Mesenchymal stem cell (in vitro differentiated cells and primary cell): ENCODE data around the gene AADAC.
"Not testable (repeated sequence)": the region's sequence is repeated elsewhere in the genome, so short reads cannot be mapped to it uniquely, and the experiment has no call there.

Source experiments
- DNase-seq: peaks from one replicate; pipeline ENCODE4 v3.0.0-alpha.2; 2013
- H2AFZ ChIP-seq: one replicate; pipeline ENCODE4 v1.6.1; 2013; ENCODE audit warnings: low read depth, mild to moderate bottlenecking, control low read depth, inconsistent platforms, low read length, moderate library complexity
- H2AK5ac ChIP-seq: 2 replicates; pipeline ENCODE4 v1.6.1; 2013; ENCODE audit warnings: low read length, moderate library complexity, mild to moderate bottlenecking, inconsistent platforms; ENCODE audit not compliant: severe bottlenecking
- H2BK120ac ChIP-seq: one replicate; pipeline ENCODE4 v1.6.1; 2013; ENCODE audit warnings: low read depth, mild to moderate bottlenecking, inconsistent platforms, low read length, moderate library complexity
- H2BK12ac ChIP-seq, 2 experiments: one replicate each; pipeline ENCODE4 v1.6.1; 2013; ENCODE audit warnings: inconsistent platforms in 2 of 2, low read length in 2 of 2, mild to moderate bottlenecking in 2 of 2, moderate library complexity in 2 of 2, control low read depth in 1 of 2
- H2BK15ac ChIP-seq: one replicate; pipeline ENCODE4 v1.6.1; 2013; ENCODE audit warnings: mild to moderate bottlenecking, low read depth, inconsistent platforms; ENCODE audit not compliant: poor library complexity, severe bottlenecking
- H2BK5ac ChIP-seq: 2 replicates; pipeline ENCODE4 v1.6.1; 2013; ENCODE audit warnings: low read depth, mild to moderate bottlenecking, low read length, control low read depth, inconsistent platforms; ENCODE audit not compliant: poor library complexity, severe bottlenecking
- H3K14ac ChIP-seq, 2 experiments: one replicate each; pipeline ENCODE4 v1.6.1; 2013; ENCODE audit warnings: inconsistent platforms in 2 of 2, low read length in 2 of 2, control low read depth in 1 of 2, mild to moderate bottlenecking in 1 of 2, moderate library complexity in 1 of 2
- H3K18ac ChIP-seq, 2 experiments: one replicate each; pipeline ENCODE4 v1.6.1; 2013; ENCODE audit warnings: inconsistent platforms in 2 of 2, low read length in 2 of 2, control low read depth in 1 of 2, low read depth in 1 of 2, mild to moderate bottlenecking in 1 of 2
- H3K23ac ChIP-seq, 2 experiments: one replicate each; pipeline ENCODE4 v1.6.1; 2013; ENCODE audit warnings: inconsistent platforms in 2 of 2, low read length in 2 of 2, mild to moderate bottlenecking in 2 of 2, moderate library complexity in 2 of 2, control low read depth in 1 of 2
- H3K27ac ChIP-seq: 2 replicates; pipeline ENCODE4 v1.5.1; 2013; ENCODE audit warnings: mild to moderate bottlenecking, moderate library complexity, low read length, control low read depth, inconsistent platforms; ENCODE audit not compliant: poor library complexity, severe bottlenecking
- H3K27me3 ChIP-seq, 2 experiments: 2 replicates each; pipeline versions ENCODE4 v1.6.1 to v1.7.0; 2013; ENCODE audit warnings: low read length in 2 of 2, mild to moderate bottlenecking in 2 of 2, moderate library complexity in 2 of 2, control low read depth in 1 of 2, inconsistent platforms in 1 of 2; ENCODE audit not compliant: control insufficient read depth in 1 of 2, insufficient read depth in 1 of 2
- H3K36me3 ChIP-seq, 2 experiments: 2 replicates each; pipeline versions ENCODE4 v1.6.1 to v1.7.0; 2013; ENCODE audit warnings: low read length in 2 of 2, control low read depth in 1 of 2, inconsistent platforms in 1 of 2, low read depth in 1 of 2, mild to moderate bottlenecking in 1 of 2; ENCODE audit not compliant: insufficient read depth in 2 of 2, control insufficient read depth in 1 of 2
- H3K4ac ChIP-seq, 2 experiments: one replicate each; pipeline ENCODE4 v1.6.1; 2013; ENCODE audit warnings: inconsistent platforms in 2 of 2, low read length in 2 of 2, mild to moderate bottlenecking in 2 of 2, moderate library complexity in 2 of 2, control low read depth in 1 of 2, low read depth in 1 of 2
- H3K4me1 ChIP-seq: 2 replicates; pipeline ENCODE4 v1.6.1; 2013; ENCODE audit warnings: low read depth, low read length, control low read depth; ENCODE audit not compliant: control insufficient read depth, insufficient read depth
- H3K4me2 ChIP-seq: 2 replicates; pipeline ENCODE4 v1.6.1; 2013; ENCODE audit warnings: low read length, mild to moderate bottlenecking, inconsistent platforms; ENCODE audit not compliant: poor library complexity, severe bottlenecking
- H3K4me3 ChIP-seq, 2 experiments: 2 replicates each; pipeline versions ENCODE4 v1.5.1 to v1.7.0; 2013; ENCODE audit warnings: low read length in 2 of 2, mild to moderate bottlenecking in 2 of 2, control low read depth in 1 of 2, low read depth in 1 of 2; ENCODE audit not compliant: insufficient read depth in 1 of 2
- H3K79me1 ChIP-seq: replicated peaks from 2 replicates; pipeline ENCODE4 v1.6.1; 2013; ENCODE audit warnings: mild to moderate bottlenecking, control low read depth, low read length, inconsistent platforms; ENCODE audit not compliant: poor library complexity, severe bottlenecking
- H3K9ac ChIP-seq: 2 replicates; pipeline ENCODE4 v1.7.0; 2013; ENCODE audit warnings: mild to moderate bottlenecking, low read length, moderate library complexity
- H3K9me3 ChIP-seq: 2 replicates; pipeline ENCODE4 v1.7.0; 2013; ENCODE audit warnings: mild to moderate bottlenecking, low read length; ENCODE audit not compliant: control insufficient read depth
- H4K8ac ChIP-seq: one replicate; pipeline ENCODE4 v1.6.1; 2013; ENCODE audit warnings: inconsistent platforms, mild to moderate bottlenecking, low read length, moderate library complexity
- H4K91ac ChIP-seq: one replicate; pipeline ENCODE4 v1.6.1; 2013; ENCODE audit warnings: mild to moderate bottlenecking, low read length, inconsistent platforms
- WGBS: methylation state at CpG from one replicate; pipeline ENCODE4 v1.1.7; 2013; ENCODE audit warnings: mixed read lengths; 5-methylcytosine and 5-hydroxymethylcytosine counted together

The AADAC gene

DNA sequence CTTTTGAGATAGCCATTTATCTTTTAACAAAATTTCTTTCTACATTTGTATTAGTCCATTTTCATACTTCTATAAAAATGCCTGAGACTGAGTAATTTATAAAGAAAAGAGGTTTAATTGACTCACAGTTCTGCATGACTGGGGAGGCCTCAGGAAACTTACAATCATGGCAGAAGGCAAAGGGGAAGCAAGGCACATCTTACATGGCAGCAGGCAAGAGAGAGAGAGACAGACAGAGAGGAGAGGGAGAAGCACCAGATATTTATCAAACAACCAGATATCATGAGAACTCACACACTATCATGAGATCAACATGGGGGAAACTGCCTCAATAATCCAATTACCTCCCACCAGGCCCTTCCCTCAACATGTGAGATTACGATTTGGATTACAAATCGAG is 23.2 kb upstream of the AADAC start:
- WGBS, result 100% methylated on average over 1 of the region's 2 CpGs
- not testable (repeated sequence) for H3K14ac ChIP-seq, H3K79me1 ChIP-seq, H4K91ac ChIP-seq, H3K4ac ChIP-seq, H3K18ac ChIP-seq, H2BK15ac ChIP-seq, H3K36me3 ChIP-seq, H2BK12ac ChIP-seq, H3K23ac ChIP-seq, H3K4me2 ChIP-seq, H2BK5ac ChIP-seq, H3K4me3 ChIP-seq, H4K8ac ChIP-seq, H3K9me3 ChIP-seq, H2AFZ ChIP-seq, H2AK5ac ChIP-seq, H3K27ac ChIP-seq, H2BK120ac ChIP-seq, H3K9ac ChIP-seq, DNase-seq, H3K4me1 ChIP-seq, H3K27me3 ChIP-seq

DNA sequence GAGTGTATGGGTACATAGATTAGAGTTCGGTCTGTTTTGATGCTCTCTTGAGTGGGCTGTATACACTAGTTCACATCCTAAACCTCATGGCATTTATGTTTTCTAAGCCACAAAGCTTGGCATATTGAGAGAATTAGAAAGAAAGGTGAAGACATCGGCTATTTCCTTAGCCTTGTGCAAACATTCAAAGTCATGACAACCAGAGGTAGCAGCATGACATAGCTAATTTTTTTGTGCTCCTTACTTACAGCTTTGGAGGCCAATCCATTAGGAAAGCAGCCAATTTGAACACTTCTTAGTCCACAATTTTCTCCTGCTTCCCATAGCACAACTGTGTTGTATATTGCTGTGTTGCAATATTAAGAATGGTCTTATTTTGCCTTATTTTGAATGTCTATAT is 21.5 kb upstream of the AADAC start:
- H2AK5ac ChIP-seq, result no peak overlapping the region
- no peaks in the 10 kb centered on the region for H3K79me1 ChIP-seq
- no peak overlapping the region for H3K23ac ChIP-seq
- 97% methylated on average over 1 of the region's 2 CpGs for WGBS
- H3K4me3 ChIP-seq, result no peak overlapping the region
- H3K27ac ChIP-seq, result no peak overlapping the region
- no peaks in the 10 kb centered on the region for H3K4me1 ChIP-seq
- H3K9ac ChIP-seq, result no peak overlapping the region
- no peaks in the 10 kb centered on the region for H3K27me3 ChIP-seq
- DNase-seq, result no peak
- H2BK120ac ChIP-seq, result no peak overlapping the region
- no peak overlapping the region for H4K91ac ChIP-seq
- H2BK12ac ChIP-seq, result no peak overlapping the region
- H2BK5ac ChIP-seq, result no peak overlapping the region
- H3K14ac ChIP-seq, result no peak overlapping the region
- no peaks in the 10 kb centered on the region for H3K9me3 ChIP-seq
- no peaks in the 10 kb centered on the region for H3K36me3 ChIP-seq
- no peak overlapping the region for H3K4ac ChIP-seq
- H2BK15ac ChIP-seq, result no peak overlapping the region
- H3K18ac ChIP-seq, result no peak overlapping the region
- H2AFZ ChIP-seq, result no peak overlapping the region
- H4K8ac ChIP-seq, result no peak overlapping the region
- H3K4me2 ChIP-seq, result no peak overlapping the region

DNA sequence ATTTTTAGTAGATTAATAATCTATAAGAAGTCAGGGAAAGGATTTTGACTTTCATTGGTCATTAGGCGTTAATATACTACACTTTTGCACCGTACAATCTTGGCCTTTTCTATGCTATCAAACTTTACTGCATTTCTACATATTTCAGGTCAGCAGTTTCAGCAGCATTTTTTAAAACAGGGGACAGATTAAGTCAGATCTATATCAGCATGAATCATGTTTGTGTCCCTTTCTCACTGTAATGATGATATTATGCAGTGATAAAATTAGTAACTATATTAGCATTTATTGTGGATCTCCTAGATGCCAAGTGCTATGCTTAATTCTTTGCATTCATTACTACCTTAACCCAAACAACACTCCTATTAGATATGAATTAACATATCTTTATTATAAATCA is 20.3 kb upstream of the AADAC start:
- Histone ChIP-seq H3K9ac (no peak overlapping the region), H3K4ac (no peak overlapping the region), H3K9me3 (no peaks in the 10 kb centered on the region), H3K27me3 (no peaks in the 10 kb centered on the region), H2AK5ac (no peak overlapping the region), H3K79me1 (no peaks in the 10 kb centered on the region), H3K14ac (no peak overlapping the region), H4K91ac (no peak overlapping the region), H3K23ac (no peak overlapping the region), H3K18ac (no peak overlapping the region), H2BK5ac (no peak overlapping the region), H2BK120ac (no peak overlapping the region), H2BK15ac (no peak overlapping the region), H2BK12ac (no peak overlapping the region), H3K4me1 (no peaks in the 10 kb centered on the region), H3K27ac (no peak overlapping the region), H3K36me3 (no peaks in the 10 kb centered on the region), H3K4me2 (no peak overlapping the region), H3K4me3 (no peak overlapping the region), H2AFZ (no peak overlapping the region), H4K8ac (no peak overlapping the region)
- 100% methylated on average over 1 of the region's 2 CpGs for WGBS
- no peak for DNase-seq

DNA sequence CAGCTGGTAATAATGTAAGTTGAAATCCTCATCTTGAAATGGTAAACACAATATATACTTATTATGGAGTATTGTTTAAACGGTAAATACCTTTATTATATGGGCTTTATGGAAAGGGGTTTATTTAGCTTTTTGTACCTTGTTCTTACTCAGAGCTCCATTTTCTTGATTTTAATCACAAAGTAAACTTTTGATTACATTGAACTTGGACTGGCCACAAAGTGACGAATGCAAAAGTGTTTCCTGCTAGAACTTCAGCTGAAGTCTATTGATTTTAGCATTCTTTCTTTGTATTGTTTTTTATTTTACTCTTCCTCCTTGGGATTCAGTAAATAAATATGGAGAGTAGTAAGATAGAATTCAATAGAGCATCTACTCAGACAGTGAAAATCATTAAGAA is 19.8 kb upstream of the AADAC start:
- no peak overlapping the region for H2AFZ ChIP-seq
- H3K36me3 ChIP-seq, result no peaks in the 10 kb centered on the region
- H4K91ac ChIP-seq, result no peak overlapping the region
- H3K9ac ChIP-seq, result no peak overlapping the region
- H3K14ac ChIP-seq, result no peak overlapping the region
- no peak overlapping the region for H3K4me3 ChIP-seq
- H3K27me3 ChIP-seq, result no peaks in the 10 kb centered on the region
- WGBS, result 100% methylated on average over 1 of the region's 2 CpGs
- no peaks in the 10 kb centered on the region for H3K79me1 ChIP-seq
- no peak overlapping the region for H2BK5ac ChIP-seq
- H3K4me2 ChIP-seq, result no peak overlapping the region
- no peaks in the 10 kb centered on the region for H3K9me3 ChIP-seq
- no peak overlapping the region for H2BK15ac ChIP-seq
- H3K18ac ChIP-seq, result no peak overlapping the region
- H3K4ac ChIP-seq, result no peak overlapping the region
- H2BK12ac ChIP-seq, result no peak overlapping the region
- no peak overlapping the region for H2BK120ac ChIP-seq
- no peaks in the 10 kb centered on the region for H3K4me1 ChIP-seq
- H3K27ac ChIP-seq, result no peak overlapping the region
- DNase-seq, result no peak
- H2AK5ac ChIP-seq, result no peak overlapping the region
- no peak overlapping the region for H3K23ac ChIP-seq
- no peak overlapping the region for H4K8ac ChIP-seq
